ENCODE data around the gene DCPS.
"Not testable (repeated sequence)": the region's sequence is repeated elsewhere in the genome, so short reads cannot be mapped to it uniquely, and the experiment has no call there.

DCPS gene

DNA sequence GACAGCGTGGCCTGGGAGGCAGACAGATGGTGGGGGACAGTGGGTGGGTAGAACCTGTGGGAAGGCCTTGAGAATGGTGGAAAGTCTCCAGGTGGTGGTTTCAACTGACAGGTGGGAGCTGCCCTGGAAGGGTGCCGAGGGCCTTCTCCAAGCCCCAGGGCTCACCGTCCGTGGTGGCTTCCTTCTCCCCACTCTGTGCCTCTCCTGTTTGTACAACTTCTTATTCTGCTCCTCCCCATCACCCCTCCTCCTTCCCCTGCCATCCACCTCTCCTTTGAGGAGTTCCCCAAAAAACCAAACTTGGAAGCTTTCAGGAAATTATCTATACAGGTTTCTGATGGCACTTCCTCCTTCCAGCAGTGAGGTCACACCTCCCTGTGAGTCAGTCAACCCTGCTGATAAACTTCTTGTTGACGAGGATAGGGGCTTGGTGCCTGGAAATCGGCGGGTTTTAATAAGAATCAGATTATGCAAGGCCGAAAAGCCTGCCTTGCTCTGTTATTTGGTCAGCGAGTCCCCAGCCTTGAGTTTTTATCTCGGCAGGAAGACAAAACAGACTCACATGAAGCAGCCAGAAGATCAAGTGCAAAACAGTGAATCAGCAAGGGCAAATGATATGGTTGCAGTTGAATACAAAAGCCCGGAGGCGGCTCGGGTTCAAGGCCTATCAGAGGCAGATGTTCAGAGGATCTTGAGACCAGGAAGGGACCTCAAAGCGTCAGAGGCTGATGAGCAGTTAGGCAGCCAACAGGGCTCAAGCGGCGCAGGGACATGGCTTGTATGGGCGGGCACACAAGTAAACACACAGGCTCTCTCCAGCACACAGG lies 42.1 kb downstream of the DCPS start:
- DNase-seq = peak; percentile 66

DNA sequence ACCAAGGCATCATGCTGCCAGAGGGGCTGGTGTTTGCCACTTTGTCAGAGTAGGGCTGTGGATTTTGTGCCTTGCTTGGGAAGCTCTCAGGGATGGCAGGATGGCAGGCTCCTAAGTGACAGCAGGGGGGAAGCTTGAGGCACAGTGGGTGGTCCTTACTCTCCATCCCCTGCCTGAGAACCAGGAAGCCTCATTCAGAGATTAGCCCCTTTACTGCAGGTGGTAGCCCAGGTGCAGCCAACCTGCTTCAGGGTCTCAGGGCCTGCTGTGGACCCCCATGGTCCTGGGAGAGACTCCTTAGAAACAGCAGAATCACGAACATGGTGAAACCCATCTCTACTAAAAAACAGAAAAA lies 42.7 kb downstream of the DCPS start:
- DNase-seq = no peak

DNA sequence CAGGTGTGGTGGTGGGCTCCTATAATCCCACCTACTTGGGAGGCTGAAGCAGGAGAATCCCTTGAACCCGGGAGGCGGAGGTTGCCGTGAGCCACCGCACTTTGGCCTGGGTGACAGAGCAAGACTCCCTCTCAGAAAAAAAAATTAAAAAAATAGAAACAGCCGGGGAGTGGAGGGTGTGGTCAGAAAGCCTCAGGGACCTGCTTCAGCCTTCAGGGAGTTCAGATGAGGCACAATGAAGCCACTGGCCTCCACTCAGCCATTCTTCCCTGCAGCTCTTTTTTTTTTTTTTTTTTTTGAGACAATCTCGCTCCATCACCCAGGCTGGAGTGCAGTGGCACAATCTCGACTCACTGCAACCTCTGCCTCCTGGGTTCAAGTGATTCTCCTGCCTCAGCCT lies 43.1 kb downstream of the DCPS start:
- DNase-seq = not testable (repeated sequence)

DNA sequence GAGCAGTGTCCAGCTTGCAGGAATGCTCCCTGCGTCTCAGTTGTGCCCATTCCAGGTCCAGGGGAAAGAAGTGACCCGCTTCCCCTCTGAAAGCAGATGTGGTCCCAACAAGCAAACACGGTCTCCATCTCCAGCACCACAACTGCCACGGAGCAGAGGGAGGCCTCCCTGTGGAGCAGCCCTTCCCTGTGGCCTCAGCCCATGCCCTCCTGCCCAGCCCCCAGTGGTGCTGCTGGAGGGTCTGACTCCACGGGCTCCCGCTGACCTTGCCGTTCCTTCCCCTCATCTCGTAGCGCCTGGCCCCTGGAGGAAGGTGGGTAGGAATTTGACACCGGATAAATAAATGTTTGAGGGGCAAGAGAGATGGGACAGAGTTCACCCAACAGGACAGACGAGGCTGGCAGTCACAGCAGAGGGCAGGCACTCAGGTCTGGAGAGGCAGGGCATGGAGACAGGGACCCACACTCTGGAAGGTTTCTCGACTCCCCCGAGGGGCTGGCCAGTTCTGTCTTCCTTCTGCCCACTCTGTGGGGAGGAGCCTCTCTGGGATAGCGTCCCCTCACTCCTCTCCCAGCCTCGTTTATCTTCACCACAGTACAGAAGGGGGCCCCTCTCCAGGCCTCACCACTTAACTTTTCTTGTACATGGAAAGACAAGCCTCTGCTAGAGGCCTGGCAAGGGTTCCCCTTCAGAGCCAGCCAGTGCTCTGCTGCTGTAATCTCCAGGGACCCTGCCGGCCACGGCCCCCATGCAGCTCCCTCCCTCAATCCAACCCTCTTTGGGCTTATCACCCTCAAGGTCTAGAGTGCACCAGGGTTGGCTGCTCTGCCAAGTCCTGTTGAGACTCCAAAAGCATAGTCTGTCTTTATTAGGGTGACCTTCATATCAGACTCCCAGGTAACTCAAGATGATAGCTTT lies 44.1 kb downstream of the DCPS start:
- DNase-seq = no peak

DNA sequence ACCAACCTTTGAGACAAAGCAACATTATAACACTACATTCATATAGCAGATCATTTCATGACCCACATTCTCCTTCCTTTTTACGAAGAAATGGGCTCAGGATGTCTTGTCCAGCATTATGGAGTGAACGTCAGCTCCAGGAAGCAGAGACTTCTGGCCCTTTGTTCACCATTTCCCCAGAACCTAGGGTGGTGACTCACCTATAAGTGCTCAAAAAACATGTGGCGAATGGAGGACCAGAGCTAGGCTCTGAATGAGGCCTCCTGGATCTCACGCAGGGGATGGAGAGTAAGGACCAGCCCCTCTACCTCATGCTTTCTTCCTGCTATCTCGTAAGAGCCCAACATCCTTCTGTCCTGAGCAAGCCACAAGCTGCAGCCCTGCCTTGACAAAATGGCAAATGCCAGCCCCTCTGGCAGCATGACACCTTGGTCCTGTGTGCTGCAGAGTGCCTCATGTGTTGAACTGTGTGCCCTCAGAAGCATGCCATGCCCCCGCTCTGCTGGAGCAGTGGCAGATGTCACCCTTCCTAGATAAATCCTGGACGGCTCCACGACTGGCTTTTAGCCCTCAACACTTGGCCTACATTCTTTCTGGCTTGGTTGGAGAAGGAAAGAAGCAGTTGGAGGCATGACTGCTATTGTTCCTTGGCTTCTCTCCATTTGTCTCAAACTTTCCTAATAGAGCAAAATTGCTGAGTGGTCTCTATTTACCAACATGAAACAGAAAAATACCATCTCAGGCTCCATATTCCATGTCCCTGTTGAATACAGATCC lies 45.1 kb downstream of the DCPS start:
- no peak for DNase-seq

DNA sequence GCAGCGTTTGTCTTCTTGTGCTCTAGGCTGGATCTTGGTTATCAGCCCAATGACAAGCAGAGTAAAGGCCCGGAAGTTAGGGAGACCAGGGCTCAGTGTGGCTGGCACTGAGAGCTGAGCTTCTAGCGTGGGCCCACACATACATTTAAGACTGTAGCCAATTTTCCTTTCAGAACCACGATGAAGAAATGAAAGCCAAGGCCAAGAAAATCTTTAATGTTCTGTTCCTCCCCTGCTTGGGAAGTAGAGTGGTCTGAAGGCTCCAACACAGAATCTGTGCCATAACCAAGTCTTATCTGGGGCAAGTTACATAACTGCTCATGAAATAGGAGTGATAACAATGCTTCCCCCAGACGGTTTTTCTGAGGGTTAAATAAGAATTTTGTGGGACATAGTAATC lies 47.0 kb downstream of the DCPS start:
- no peak for DNase-seq

DNA sequence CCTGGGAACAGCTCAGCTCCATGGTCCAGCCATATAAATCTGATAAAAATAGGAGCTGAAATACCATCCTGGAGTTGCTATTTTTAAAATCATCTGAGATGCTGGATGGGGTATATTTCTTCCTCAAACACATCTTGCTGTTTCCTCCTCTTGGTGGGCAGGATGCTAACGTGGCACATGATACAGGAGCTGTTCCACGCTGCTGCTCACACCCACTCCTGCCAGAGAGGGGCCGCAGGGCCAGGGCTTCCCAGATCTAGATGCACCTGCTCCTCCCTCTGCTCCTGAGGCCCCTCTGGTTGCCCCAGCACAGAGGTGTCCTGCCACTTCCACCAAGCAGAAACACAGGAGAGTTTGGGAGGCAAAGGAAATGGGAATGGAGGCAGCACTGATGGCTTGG lies 48.3 kb downstream of the DCPS start:
- no peak for DNase-seq

DNA sequence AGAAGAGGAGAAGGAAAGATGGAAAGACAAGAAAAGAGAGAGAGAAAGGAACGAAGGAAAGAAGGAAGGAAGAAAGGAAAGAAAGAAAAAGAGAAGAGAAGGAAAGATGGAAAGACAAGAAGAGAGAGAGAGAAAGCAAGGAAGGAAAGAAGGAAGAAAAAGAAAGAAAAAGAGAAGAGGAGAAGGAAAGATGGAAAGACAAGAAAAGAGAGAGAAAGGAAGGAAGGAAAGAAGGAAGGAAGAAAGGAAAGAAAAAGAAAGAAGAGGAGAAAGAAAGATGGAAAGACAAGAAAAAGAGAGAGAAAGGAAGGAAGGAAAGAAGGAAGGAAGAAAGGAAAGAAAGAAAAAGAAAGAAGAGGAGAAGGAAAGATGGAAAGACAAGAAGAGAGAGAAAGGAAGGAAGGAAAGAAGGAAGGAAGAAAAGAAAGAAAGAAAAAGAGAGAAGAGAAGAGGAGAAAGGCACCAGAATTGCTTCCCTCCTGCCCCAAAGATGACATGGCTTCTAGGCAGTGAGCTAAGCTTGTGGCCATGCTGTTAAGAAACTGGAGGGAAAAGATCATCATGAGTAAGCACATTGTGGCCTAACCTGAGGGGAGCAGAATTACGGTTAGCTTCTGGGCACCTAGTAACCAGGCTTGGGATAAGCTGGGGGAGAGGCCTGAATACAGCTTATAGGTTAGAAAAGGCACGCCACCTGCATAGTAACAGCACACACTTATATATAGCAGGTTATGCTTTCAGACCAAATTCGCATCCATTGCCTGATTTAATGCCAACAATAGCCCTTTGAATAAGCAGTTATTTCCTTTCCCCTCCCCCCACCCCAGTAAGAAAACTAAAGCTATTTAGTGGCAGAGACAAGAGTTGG lies 49.3 kb downstream of the DCPS start:
- DNase-seq = peak; percentile 63

DNA sequence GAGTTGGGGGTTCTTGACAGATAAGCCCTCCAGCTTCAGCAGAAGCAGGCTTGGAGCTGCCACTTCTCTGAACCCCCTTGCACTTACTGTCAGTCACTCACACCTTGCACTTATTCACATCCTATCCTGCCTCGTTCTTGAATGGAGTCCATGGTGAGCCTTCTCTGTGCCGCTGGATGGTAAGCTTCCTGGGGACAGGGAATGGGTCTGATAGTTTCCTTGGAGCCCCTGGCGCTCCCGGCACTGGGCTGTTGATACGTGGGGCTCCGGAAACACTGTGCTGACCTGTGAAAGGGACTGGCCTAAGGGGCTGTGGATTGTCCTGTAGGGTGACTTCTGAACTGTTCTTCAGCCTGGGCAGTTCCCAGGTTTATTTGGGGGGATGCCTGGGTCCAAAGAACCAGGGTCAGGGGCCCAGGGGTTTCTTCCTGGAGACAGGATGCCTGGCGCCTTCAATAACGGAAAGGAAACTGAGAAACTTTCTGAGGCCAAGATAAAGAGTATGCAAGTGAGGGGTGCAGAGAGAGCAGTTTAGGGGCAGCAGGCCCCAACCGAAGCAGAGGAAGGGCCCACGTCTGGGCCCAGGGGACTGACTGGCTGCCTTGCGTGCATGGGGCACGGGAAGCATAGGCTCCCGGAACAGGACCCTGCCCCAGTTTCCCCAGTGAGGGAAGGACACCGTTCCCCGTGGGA lies 50.9 kb downstream of the DCPS start:
- no peak for DNase-seq

DNA sequence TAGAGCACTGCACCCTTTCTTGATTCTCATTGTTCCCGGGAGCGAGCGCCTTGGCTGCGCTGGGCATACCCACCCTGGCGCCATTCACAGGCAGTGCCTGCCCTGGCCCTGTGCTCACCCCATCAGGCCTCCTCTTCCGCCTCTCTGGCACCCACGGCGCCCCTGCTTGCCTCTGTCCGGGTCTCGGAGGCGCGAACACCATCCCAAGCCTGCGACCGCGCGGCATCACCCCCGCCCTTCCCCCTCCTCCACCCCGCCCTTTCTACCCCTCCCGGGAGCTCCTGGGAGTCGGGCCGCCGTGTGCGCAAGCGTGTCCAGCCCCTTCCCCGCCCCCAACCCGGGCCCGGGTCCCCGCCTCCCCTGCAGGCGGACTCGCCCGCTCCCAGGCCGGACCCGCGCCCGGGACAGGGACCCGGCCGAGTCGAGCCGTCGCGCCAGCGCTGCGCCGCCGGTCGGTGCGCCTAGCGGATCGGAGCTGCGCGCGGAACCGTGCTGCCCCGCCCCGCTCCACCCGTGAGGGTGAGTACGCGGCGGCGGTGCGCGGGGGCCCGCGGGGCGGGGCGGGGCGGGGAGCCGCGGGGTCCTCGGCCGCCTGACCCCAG lies 51.6 kb downstream of the DCPS start, which contains the start of gene ST3GAL4:
ST3GAL4 (plus strand) TSS at position 363 of the 602 bp plus-strand sequence. CDS start 50,470 bp downstream, outside the sequence.
- DNase-seq = peak; percentile 78

DNA sequence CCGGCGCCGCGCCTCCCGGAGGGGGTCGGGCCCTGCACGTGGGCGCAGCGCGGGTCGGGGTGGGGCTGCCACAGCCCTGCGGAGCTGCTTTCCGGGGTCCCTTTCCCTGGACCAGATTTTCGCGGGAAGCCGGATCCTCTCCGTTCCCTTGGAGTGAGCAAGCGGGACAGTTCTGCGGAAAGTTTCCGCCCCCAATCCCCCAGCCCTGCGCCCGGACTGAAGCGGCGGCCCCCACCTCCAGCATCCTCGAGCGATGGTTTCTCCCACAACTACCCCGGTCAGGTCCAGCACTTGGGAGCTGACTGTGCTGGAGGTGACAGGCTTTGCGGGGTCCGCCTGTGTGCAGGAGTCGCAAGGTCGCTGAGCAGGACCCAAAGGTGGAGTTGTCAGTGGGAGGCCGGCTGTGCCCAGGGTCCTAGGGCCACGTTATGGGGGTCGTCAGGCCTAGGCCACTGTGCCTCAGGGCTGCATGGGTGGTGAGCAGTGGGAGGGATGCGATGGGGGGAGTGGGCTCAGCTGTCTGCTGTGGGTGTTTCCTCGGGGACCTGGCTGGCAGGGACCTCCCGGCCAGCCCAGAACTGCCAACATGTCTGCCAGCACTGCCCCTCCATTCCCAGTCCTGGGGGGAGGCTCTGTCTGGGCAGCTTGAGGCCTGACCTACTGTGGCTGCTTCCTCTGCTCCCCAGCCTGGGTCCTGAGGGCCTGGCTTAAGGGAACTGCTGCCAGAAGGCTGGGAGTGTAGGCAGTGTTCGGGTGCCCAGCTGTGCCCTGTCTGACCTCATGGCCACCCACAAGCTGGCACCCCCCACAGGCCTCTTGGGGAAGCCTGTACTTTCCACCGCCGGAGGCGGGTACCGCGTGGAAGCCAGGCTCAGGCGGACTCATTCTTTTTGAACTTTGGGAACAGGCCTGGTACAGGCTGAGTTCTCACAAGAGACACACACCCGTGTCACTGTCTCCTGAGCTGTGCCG lies 52.4 kb downstream of the DCPS start:
- no peak for DNase-seq

DNA sequence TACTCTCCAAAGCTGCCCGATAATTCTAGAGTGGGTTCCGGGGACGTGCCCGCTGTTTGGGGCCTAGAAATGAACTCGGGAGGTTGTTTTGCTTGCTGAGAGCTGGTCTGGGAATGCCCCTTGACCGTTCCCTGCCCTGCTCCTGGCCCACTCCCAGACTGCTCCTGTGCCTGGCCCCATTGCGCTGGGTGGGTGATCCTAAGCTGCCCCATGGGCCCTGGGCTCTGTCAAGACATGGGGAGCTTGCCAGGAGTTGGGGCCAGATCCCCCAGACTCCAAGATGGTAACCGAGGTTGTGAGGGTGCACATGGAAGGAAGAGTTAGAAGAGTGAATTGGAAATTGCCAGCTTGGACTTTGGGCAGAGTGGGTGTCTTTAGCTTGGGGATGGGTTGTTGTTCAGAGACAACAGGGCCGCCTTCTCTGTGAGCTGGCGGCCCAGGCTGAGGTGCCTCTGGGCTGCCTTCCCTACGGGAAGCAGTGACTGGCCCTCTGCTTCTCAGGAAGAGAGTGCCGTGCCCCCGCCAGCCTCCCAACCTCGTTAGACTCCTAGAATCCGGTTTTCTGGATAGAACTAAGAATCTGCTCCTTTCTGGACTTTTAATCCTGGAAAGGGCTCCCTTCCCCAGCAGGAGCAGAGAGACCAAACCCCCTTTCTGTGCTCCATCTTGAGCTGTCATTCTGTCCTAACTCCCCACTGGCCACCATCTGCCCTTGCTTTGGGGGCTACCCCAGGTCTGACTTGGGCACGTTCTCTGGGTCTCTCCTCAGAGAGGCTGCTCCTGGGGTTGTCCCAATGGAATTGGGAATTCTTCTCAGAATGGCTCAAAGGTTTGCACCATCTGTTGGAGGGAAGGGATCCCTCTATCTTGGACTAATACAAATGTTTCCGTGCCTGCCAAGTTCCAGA lies 53.4 kb downstream of the DCPS start:
- DNase-seq = no peak

DNA sequence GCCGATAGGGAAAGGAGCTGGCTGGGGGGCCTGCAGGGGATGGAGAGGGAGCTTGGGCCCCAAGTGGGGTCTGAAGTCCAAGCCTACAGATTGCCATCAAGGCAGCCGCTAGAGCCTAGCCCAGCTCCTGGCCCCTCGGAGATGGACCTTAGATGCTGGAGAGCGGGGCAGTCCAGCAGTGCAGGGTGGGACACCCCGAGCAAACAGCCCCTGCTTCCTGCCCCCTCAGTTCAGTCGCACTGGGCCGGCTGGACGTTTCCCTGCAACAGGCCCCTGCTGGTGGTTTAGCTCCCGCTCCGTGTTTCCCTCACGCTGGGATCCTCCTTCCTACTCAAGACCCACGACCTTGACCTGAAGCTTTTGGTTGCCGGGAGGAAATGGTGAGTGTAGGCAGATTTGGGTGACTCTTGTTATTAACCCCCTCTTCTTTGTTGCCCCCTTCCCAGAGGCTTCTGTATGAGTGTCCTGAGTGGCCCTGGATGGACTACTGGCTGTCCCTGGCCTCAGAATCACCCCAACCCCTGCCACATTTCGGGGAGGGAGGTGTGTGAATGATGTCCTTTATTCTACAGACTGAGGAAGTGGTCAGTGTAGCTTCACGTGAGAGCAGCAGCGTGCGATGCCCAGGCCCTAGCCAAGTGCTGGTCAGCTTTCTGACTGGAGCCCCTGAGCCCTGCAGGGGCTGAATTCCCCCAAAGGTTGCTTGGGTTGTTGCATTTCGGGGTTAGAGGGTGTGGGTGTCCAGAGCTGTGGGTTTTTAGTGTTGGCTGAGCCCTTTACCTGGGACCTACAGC lies 54.3 kb downstream of the DCPS start:
- no peak for DNase-seq

DNA sequence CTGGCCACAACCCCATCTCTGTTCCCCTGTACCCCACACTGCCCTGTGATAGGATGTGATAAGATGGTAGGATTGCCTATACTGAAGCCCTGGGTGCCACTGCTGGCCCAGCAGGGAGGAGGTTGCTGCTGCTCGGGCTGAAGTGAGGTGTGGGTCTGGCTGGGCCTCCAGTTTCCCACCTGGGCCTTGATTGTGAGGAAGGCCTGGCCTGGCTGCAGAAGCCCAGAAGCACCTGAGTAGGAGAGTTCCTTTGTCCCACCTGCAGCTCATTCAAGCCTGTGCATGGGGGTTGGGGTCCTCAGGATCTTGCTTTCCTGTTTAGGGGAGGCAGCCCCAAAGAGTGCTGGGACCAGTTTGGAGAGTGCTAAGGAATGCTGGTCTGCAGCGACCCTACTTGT lies 54.9 kb downstream of the DCPS start:
- DNase-seq = no peak

DNA sequence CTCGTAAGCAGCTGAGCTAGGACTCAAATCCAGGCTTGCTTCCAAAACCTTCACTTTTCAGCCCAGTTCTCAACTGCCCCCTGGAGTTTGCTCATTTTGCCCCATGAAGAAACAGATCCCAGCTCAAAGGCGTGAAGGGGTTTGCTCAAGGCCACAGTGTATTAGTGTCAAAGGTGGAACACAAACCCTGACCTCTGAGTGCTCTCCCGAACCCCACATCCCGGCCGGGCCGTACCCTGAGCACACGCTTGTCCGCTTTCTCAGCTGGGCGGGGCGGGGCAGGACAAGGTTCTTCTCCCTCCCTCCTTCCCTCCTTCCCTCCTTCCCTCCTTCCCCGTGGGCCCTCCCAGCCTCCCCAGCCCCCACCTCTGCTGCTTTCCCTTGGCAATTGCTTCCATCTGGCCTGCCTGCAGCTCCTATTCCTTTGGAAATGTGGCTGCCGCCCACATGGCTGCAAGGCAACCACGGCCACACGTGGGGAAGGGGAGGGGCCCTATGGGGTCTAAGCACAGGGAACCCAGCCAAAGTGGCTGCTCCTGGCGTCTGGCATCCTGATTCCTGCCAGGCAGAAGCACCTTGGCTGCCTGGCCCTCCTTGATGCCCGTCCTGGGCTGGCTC lies 55.7 kb downstream of the DCPS start:
- peak; percentile 89 for DNase-seq

DNA sequence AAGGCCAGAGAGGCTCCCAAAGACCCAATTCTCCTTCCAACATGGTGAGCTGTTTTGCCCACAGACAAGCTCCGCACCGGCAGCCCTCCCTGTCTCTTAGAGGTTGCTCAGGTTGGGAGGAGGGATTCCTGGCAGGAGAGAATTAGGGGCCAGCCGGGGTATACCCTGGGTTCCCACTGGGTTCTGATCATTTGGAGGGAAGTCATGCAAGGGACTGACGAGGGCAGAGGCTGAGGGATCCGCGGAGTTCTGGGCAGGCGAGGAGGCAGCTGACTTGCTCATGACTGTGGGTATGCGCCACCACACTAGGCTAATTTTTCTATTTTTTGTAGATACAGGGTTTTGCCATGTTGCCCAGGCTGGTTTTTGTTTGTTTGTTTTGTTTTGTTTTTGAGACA lies 56.2 kb downstream of the DCPS start:
- no peak for DNase-seq

DNA sequence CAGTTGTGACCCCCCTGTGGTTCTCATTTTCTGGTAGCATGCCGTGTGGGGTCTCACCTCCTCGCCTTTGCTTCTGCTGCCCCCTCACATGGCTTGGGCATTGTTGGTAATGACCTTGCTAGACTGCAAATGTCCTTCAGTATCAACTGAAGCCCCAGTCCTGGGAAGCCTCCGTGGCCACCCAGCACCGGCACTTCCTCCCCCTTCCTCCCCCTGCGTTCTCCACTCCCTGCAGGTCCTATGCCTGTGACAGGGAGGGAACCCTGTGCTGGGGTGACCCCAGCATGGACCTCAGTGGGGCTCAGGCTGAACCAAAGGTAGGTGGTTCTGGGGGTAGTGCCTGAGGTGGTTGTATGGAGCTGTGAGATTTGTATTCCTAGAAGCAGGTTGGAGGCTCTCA lies 57.5 kb downstream of the DCPS start:
- no peak for DNase-seq
